IMR-90 (cell line): Measurements from ENCODE around the gene GPA33. TPM values are rescaled to one million over a fixed set of nuclear protein-coding genes. Genes with fewer than 3 reads are reported as not detected.

ENCODE experiments used
- ATAC-seq: fragments of 200-7000 bp; cut with Tn5 transposase; 2 replicates; pipeline ENCODE4 v1.9.1; 2020; ENCODE audit warnings: low read depth, mild to moderate bottlenecking, moderate library complexity
- BruUV-seq: library from RNA; stranded (reverse); fragments of 400-500 nt; replicated peaks from 2 replicates; lab custom pipeline; 2021; lab: Mats Ljungman, UMichigan
- CTCF ChIA-PET: fragments of 300-600 bp; formaldehyde crosslinking; extraction: SDS; loops from one replicate; lab custom pipeline; 2021; ENCODE audit warnings: antibody characterized with exemption; lab: Yijun Ruan, JAX
- POLR2A ChIA-PET: fragments of 300-600 bp; sonication (Branson Sonifier 250); formaldehyde crosslinking; loops from one replicate; lab custom pipeline; 2022; ENCODE audit warnings: antibody characterized with exemption; ENCODE audit not compliant: unreplicated experiment; lab: Charles Lee
- DNase-seq: peaks from one replicate; pipeline ENCODE4 v3.0.0; 2013
- H2AFZ ChIP-seq: replicated peaks from 2 replicates; pipeline ENCODE3; 2013; ENCODE audit warnings: low read length, mild to moderate bottlenecking; ENCODE audit not compliant: poor library complexity
- H2AK5ac ChIP-seq: 2 replicates; pipeline ENCODE4 v1.6.1; 2013; ENCODE audit warnings: low read depth, low read length, inconsistent platforms
- H2AK9ac ChIP-seq: replicated peaks from 2 replicates; pipeline ENCODE3; 2013; ENCODE audit warnings: mild to moderate bottlenecking, low read depth, low read length, moderate library complexity; ENCODE audit not compliant: poor library complexity
- H2BK120ac ChIP-seq: 2 replicates; pipeline ENCODE4 v1.6.1; 2013; ENCODE audit warnings: low read depth, low read length, inconsistent platforms
- H2BK15ac ChIP-seq: 3 replicates; pipeline ENCODE4 v1.6.1; 2013; ENCODE audit warnings: low read depth, low read length, inconsistent platforms
- H2BK20ac ChIP-seq: 2 replicates; pipeline ENCODE4 v1.6.1; 2013; ENCODE audit warnings: low read depth, mild to moderate bottlenecking, inconsistent platforms, low read length, moderate library complexity
- H2BK5ac ChIP-seq: 2 replicates; pipeline ENCODE4 v1.6.1; 2013; ENCODE audit warnings: mild to moderate bottlenecking, low read depth, low read length, inconsistent platforms; ENCODE audit not compliant: poor library complexity, severe bottlenecking
- H3K14ac ChIP-seq: replicated peaks from 2 replicates; pipeline ENCODE4 v1.6.1; 2013; ENCODE audit warnings: low read depth, low read length, inconsistent platforms
- H3K18ac ChIP-seq: 2 replicates; pipeline ENCODE4 v1.6.1; 2013; ENCODE audit warnings: low read depth, low read length, control low read depth
- H3K23ac ChIP-seq: 2 replicates; pipeline ENCODE4 v1.6.1; 2013; ENCODE audit warnings: low read depth, low read length, inconsistent platforms
- H3K27ac ChIP-seq: 2 replicates; pipeline ENCODE4 v1.5.1; 2013; ENCODE audit warnings: mild to moderate bottlenecking, control low read depth, low read length; ENCODE audit not compliant: insufficient read depth
- H3K27me3 ChIP-seq: 2 replicates; pipeline ENCODE4 v1.6.1; 2013; ENCODE audit warnings: low read length; ENCODE audit not compliant: control insufficient read depth, insufficient read depth
- H3K36me3 ChIP-seq: 2 replicates; pipeline ENCODE4 v1.6.1; 2013; ENCODE audit warnings: low read length, mixed read lengths; ENCODE audit not compliant: control insufficient read depth, insufficient read depth
- H3K4ac ChIP-seq: 2 replicates; pipeline ENCODE4 v1.6.1; 2013; ENCODE audit warnings: low read depth, low read length, inconsistent platforms
- H3K4me1 ChIP-seq: 2 replicates; pipeline ENCODE4 v1.6.1; 2013; ENCODE audit warnings: low read length, mixed read lengths; ENCODE audit not compliant: control insufficient read depth, insufficient read depth
- H3K4me2 ChIP-seq: 2 replicates; pipeline ENCODE4 v1.6.1; 2013; ENCODE audit warnings: low read depth, mild to moderate bottlenecking, control low read depth, low read length, moderate library complexity
- H3K4me3 ChIP-seq: 2 replicates; pipeline ENCODE4 v1.5.1; 2013; ENCODE audit warnings: low read depth, mild to moderate bottlenecking, control low read depth, low read length, moderate library complexity; ENCODE audit not compliant: insufficient read depth
- H3K56ac ChIP-seq: 2 replicates; pipeline ENCODE4 v1.6.1; 2013; ENCODE audit warnings: low read length, inconsistent platforms; ENCODE audit not compliant: insufficient read depth; ENCODE audit errors: extremely low read depth
- H3K79me1 ChIP-seq, 2 experiments: 2 replicates each; pipeline ENCODE4 v1.6.1; 2013; ENCODE audit warnings: low read length in 2 of 2, inconsistent platforms in 1 of 2, low read depth in 1 of 2
- H3K9ac ChIP-seq: 2 replicates; pipeline ENCODE4 v1.6.1; 2013; ENCODE audit warnings: low read depth, low read length, control low read depth
- H3K9me1 ChIP-seq: 2 replicates; pipeline ENCODE4 v1.6.1; 2013; ENCODE audit warnings: low read length, inconsistent platforms; ENCODE audit not compliant: insufficient read depth
- H3K9me3 ChIP-seq: 2 replicates; pipeline ENCODE4 v1.6.1; 2013; ENCODE audit warnings: low read length; ENCODE audit not compliant: control insufficient read depth, insufficient read depth
- H4K20me1 ChIP-seq: 2 replicates; pipeline ENCODE4 v1.6.1; 2013; ENCODE audit warnings: low read length, inconsistent platforms; ENCODE audit not compliant: insufficient read depth
- H4K5ac ChIP-seq: 2 replicates; pipeline ENCODE4 v1.6.1; 2013; ENCODE audit warnings: mild to moderate bottlenecking, low read depth, low read length, control low read depth
- H4K8ac ChIP-seq, 2 experiments: 2 replicates each; pipeline ENCODE4 v1.6.1; 2013; ENCODE audit warnings: low read depth in 2 of 2, low read length in 2 of 2, control low read depth in 1 of 2, inconsistent platforms in 1 of 2
- H4K91ac ChIP-seq: 2 replicates; pipeline ENCODE4 v1.6.1; 2013; ENCODE audit warnings: low read depth, low read length, inconsistent platforms; ENCODE audit not compliant: insufficient read depth
- CEBPB ChIP-seq: IDR thresholded peaks from 2 replicates; pipeline ENCODE4 v1.6.1; 2012; ENCODE audit warnings: low read depth, low read length, improper control_type of control experiment
- CHD1 ChIP-seq: IDR thresholded peaks from 2 replicates; pipeline ENCODE4 v1.6.1; 2012; ENCODE audit warnings: low read depth, low read length, improper control_type of control experiment
- FOS ChIP-seq: fragments of 150-350 bp; IDR thresholded peaks from 2 replicates; pipeline ENCODE4 v1.6.1; 2016; ENCODE audit warnings: low read depth, low read length
- MAZ ChIP-seq: IDR thresholded peaks from 2 replicates; pipeline ENCODE4 v1.6.1; 2012; ENCODE audit warnings: low read depth, mild to moderate bottlenecking, low read length, improper control_type of control experiment, moderate library complexity, borderline replicate concordance
- RCOR1 ChIP-seq: IDR thresholded peaks from 2 replicates; pipeline ENCODE4 v1.6.1; 2012; ENCODE audit warnings: mild to moderate bottlenecking, low read length, improper control_type of control experiment; ENCODE audit not compliant: insufficient replicate concordance
- RFX5 ChIP-seq: IDR thresholded peaks from 2 replicates; pipeline ENCODE4 v1.8.0; 2012; ENCODE audit warnings: low read depth, mild to moderate bottlenecking, low read length, moderate library complexity
- WGBS, 2 experiments: methylation state at CpG; one replicate each; pipeline versions ENCODE4 v1.1.5 to v1.1.7; 2013; ENCODE audit warnings: missing lambda C conversion rate in 2 of 2; ENCODE audit not compliant: insufficient read length in 1 of 2; ENCODE audit errors: extremely low coverage in 2 of 2; 5-methylcytosine and 5-hydroxymethylcytosine counted together
- dilution Hi-C: fragments of 300-500 bp; cut with HindIII; formaldehyde crosslinking; loops from one replicate; pipeline ENCODE4 v1.14.3; 2018; ENCODE audit warnings: low sequenced_read_pairs; ENCODE audit not compliant: unreplicated experiment
- in situ Hi-C: fragments of 300-500 bp; cut with MboI; formaldehyde crosslinking; loops from 3 replicates; pipeline ENCODE4 v1.14.3; 2019; ENCODE audit warnings: low sequenced_read_pairs, inconsistent platforms, mixed read lengths
- intact Hi-C: fragments of 100-400 bp; cut with micrococcal nuclease; formaldehyde crosslinking; loops from 2 replicates; pipeline ENCODE4 v1.10.0; 2022
- polyA plus RNA-seq, 3 experiments: library from polyadenylated mRNA; depleted of rRNA; stranded (reverse); fragments of >200 nt; gene quantifications; 2 replicates each; pipeline ENCODE4 v1.2.3, GENCODE V29; 2012; ENCODE audit warnings: low replicate concordance in 1 of 3
- total RNA-seq: library from RNA; depleted of rRNA; stranded (reverse); fragments of >200 nt; gene quantifications from 2 replicates; pipeline ENCODE4 v1.2.3, GENCODE V29; 2012

Gene GPA33
- total and polyA plus RNA-seq, 2 of the 4 experiments (the other 2 are of a cell fraction) = not detected

- H3K9me3 ChIP-seq = no peaks in the 10 kb centered on the region
- dilution Hi-C loops (no loop called here), in situ Hi-C loops (no loop called here), intact Hi-C loops (no loop called here)
- H4K91ac ChIP-seq = no peak overlapping the region
- no peak overlapping the region for H3K23ac ChIP-seq
- no peak overlapping the region for H4K5ac ChIP-seq
- no peak overlapping the region for H2BK15ac ChIP-seq
- H3K27ac ChIP-seq = no peak overlapping the region
- ATAC-seq (no peak), DNase-seq (no peak)
- H4K8ac ChIP-seq = no peak overlapping the region
- H2BK20ac ChIP-seq = no peak overlapping the region
- TF ChIP-seq MAZ (no peak), RCOR1 (no peak), CHD1 (no peak), CEBPB (no peak), FOS (no peak), RFX5 (no peak)
- H2BK5ac ChIP-seq = no peak overlapping the region
- no peaks in the 10 kb centered on the region for H3K79me1 ChIP-seq
- H3K4me3 ChIP-seq = no peak overlapping the region
- H4K20me1 ChIP-seq = no peaks in the 10 kb centered on the region
- no peaks in the 10 kb centered on the region for H3K4me1 ChIP-seq
- H3K4me2 ChIP-seq = no peak overlapping the region
- WGBS, 2 experiments = 33% methylated on average over 2 of the region's 2 CpGs; no CpG with 5 or more reads in 1 of the 2 experiments
- H2BK120ac ChIP-seq = no peak overlapping the region
- ChIA-PET POLR2A (no interaction called here), CTCF (no interaction called here)
- no peak overlapping the region for H3K4ac ChIP-seq
- no peak overlapping the region for H3K9ac ChIP-seq
- no TSS peak for BruUV-seq
- no peak overlapping the region for H2AK9ac ChIP-seq
- H2AFZ ChIP-seq = no peak overlapping the region
- no peaks in the 10 kb centered on the region for H3K36me3 ChIP-seq
- H3K9me1 ChIP-seq = no peaks in the 10 kb centered on the region
- no peak overlapping the region for H3K18ac ChIP-seq
- no peak overlapping the region for H3K14ac ChIP-seq
- H3K27me3 ChIP-seq = no peaks in the 10 kb centered on the region
- no peak overlapping the region for H2AK5ac ChIP-seq
- no peak overlapping the region for H3K56ac ChIP-seq
Measured at GRCh38 chr1:167012570-167012969, 77.6 kb downstream of the GPA33 start.
